Activated naive CD8-positive, alpha-beta T cell (primary cell): ENCODE results near the gene CCL1.

Experiments
- H3K27ac Mint-ChIP-seq: one replicate; pipeline ENCODE4 v1.8.0; 2021; ENCODE audit warnings: mixed read lengths
- H3K27me3 Mint-ChIP-seq: one replicate; pipeline ENCODE4 v1.8.0; 2021; ENCODE audit warnings: mixed read lengths
- H3K36me3 Mint-ChIP-seq: one replicate; pipeline ENCODE4 v1.8.0; 2021; ENCODE audit warnings: mixed read lengths
- H3K4me1 Mint-ChIP-seq: one replicate; pipeline ENCODE4 v1.8.0; 2021; ENCODE audit warnings: low read depth, mixed read lengths
- H3K4me3 Mint-ChIP-seq: one replicate; pipeline ENCODE4 v1.8.0; 2021; ENCODE audit warnings: mild to moderate bottlenecking, mixed read lengths
- H3K9me3 Mint-ChIP-seq: one replicate; pipeline ENCODE4 v1.8.0; 2021; ENCODE audit warnings: low read depth, mixed read lengths

CCL1 gene, protein sequence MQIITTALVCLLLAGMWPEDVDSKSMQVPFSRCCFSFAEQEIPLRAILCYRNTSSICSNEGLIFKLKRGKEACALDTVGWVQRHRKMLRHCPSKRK

DNA sequence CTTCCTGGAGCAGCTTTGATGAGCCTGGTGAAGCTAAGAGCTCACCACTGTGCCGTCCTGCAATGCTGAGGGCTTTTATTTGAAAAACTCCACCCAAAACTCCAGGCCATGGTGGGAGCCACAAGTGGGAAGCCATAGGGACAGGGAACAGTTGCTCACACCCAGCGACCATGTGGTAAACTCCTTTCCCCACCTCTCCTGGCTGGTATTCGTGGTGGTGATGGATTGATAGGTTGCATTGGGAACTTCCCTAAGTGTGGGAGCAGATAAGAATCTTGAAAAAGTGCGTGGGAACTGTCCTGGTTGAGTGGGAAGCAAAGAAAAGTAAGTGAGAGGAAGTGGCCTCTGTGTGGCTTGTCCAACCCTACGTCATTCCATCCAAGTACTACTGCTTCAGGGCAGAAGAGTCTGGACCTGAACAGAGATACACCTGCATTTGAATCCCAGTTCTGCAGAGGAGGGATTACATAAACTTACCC lies at the start of gene CCL1:
Gene CCL1, minus strand, starts transcription at position 51 of the 479 bp plus-strand sequence. CDS start 72 bp downstream, outside the sequence.
- Mint-ChIP-seq H3K9me3 (no peaks in the 10 kb centered on the region), H3K27ac (no peak within 1 kb of the TSS), H3K4me3 (no peak within 1 kb of the TSS)

DNA sequence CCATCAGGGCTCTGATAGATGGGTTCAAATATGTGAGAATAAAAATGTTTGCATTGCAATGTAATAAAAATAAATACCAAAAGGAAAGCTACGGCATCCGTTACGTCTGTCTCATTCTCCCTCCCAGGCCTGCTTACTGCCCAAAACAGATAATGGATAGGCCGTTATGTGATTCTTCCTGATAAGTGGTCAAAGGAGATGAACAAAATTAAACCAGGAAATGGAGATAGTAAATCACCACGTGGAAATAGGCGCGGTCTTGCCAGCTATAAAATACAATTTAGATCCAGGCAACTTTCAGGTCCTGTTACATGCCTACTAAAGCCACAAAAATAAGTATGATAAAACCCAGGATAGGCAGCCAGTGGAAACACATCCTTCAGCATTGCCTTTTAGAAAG lies 49.5 kb upstream of the CCL1 start:
- Mint-ChIP-seq H3K27ac (no peak overlapping the region), H3K4me1 (peaks cover 3% of the 10 kb centered on the region), H3K27me3 (peaks cover 17% of the 10 kb centered on the region), H3K4me3 (no peak overlapping the region), H3K36me3 (no peaks in the 10 kb centered on the region), H3K9me3 (no peaks in the 10 kb centered on the region)

More for the DNA sequence above, at the start of gene CCL1:
- Mint-ChIP-seq H3K27me3 (no peaks in the 10 kb centered on the region), H3K4me1 (peaks cover 17% of the 10 kb centered on the region), H3K36me3 (no peaks in the 10 kb centered on the region)

DNA sequence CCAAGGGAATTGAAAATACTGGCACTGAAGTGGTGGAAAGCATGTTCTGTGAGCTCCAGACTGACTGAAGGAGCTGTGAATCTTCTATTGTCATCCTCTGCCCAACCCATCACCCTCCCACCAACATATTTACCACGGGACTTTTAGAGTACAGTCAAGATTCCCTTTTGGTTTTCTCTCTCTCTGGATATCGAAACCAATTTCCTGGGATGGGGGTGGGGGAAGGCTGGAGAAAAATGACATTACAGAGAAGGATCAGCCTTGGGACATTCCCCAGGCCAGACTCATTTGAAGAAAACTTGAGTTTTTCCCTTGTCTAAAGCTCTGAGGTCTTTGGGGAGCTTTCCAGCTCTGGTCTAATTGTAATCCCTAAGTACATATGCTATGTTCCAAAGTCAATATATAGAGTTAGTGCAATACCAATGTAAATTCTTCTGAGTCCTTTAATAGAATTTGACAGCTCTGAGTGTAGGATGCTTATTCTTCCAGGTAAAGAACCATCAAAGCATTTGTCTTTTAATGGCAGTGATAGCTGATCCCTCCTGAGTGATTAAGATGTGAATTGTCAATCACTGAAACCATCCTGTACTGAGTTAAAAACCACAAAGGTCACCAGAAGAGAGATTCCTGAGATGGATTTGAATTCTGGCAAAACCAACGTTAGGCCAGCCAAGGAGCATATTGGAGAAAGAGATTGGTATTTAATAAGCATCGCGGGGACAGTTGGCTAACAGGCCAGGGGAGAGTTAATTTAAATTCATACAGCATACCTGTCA lies 48.8 kb upstream of the CCL1 start:
- Mint-ChIP-seq H3K27me3 (peaks cover 19% of the 10 kb centered on the region), H3K9me3 (no peaks in the 10 kb centered on the region)

DNA sequence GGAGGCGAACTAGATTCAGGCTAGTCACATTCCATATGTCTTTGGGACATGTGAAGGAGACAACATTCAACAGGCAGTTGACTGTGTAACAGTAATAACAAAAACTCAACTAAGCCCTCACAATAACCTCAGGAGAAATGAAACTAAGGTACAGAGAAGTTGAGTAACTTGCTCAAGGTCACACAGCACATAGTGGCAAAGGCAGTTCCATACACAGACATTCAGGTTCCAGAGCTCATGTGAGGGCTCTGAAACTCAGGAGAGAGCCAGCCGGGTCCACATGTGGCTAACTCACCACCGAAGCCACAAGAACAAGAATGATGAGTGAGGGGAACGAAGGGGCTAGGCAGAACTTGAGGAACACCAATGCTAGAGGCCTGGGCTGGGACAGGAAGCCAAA lies 46.3 kb upstream of the CCL1 start:
- Mint-ChIP-seq H3K36me3 (no peaks in the 10 kb centered on the region), H3K27ac (no peak overlapping the region), H3K4me3 (no peak overlapping the region), H3K27me3 (peaks cover 19% of the 10 kb centered on the region), H3K9me3 (no peaks in the 10 kb centered on the region), H3K4me1 (peaks cover 3% of the 10 kb centered on the region)

More for the DNA sequence above, 48.8 kb upstream of the CCL1 start:
- Mint-ChIP-seq H3K27ac (no peak overlapping the region), H3K4me1 (peaks cover 3% of the 10 kb centered on the region), H3K36me3 (no peaks in the 10 kb centered on the region), H3K4me3 (no peak overlapping the region)

DNA sequence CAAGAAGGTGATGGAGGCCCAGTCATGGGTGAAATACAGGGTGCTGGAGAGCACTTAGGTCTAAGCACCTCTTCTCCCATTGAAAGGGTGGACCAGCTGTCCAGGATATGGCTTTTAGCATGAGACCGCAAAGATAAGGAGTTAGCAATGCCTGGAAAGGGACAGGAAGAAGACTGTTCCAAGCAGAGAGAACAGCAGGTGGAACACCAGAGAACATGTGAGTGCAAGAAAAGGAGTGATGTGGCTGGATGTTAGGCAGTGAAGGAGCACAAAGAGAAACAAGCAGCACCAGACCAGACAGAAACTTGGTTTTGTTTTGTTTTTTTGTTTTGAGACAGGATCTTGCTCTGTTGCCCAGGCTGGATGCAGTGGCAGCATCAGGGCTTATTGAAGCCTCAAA lies 45.4 kb upstream of the CCL1 start:
- peaks cover 2% of the 10 kb centered on the region for H3K4me1 Mint-ChIP-seq
- no peak overlapping the region for H3K27ac Mint-ChIP-seq
- no peaks in the 10 kb centered on the region for H3K9me3 Mint-ChIP-seq

DNA sequence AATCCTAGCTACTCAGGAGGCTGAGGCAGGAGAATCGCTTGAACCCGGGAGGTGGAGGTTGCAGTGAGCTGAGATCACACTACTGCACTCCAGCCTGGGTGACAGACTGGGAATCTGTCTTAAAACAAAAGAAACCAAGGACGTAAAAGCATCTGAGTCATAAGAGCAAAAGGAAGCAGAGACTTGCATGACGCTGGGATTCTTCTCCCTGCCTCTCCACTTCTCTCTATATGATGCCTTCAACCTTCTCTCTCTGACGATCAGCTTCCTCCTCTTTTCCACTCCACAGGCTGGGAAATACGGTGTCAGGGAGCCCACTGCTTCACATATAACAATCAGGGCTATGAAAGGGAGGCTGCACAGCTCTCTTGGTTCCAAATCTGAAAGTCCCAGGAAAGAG lies 43.2 kb upstream of the CCL1 start:
- peaks cover 16% of the 10 kb centered on the region for H3K27me3 Mint-ChIP-seq
- no peaks in the 10 kb centered on the region for H3K9me3 Mint-ChIP-seq
- no peak overlapping the region for H3K4me3 Mint-ChIP-seq
- H3K27ac Mint-ChIP-seq, result no peak overlapping the region
- H3K36me3 Mint-ChIP-seq, result no peaks in the 10 kb centered on the region
- no peaks in the 10 kb centered on the region for H3K4me1 Mint-ChIP-seq

More for the DNA sequence above, 45.4 kb upstream of the CCL1 start:
- H3K4me3 Mint-ChIP-seq, result no peak overlapping the region
- peaks cover 18% of the 10 kb centered on the region for H3K27me3 Mint-ChIP-seq
- no peaks in the 10 kb centered on the region for H3K36me3 Mint-ChIP-seq

DNA sequence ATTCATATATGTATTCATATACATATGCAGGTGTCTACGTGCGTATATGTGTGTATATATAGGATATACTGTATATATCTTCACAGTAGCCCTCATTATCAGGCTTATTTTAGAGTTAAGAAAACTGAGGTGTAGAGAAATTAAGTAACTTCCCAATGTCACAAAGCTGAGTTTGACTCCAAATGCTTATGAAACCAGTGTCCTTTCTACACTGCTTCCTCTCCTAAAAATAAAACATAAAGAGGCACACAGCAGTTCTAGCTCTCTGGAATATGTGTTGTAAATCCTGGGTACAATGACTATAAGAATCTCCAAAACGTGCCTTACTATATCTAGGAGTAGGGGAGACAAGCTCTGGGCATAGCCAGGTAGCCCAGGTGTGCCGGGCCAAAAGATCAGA lies 40.0 kb upstream of the CCL1 start:
- no peaks in the 10 kb centered on the region for H3K9me3 Mint-ChIP-seq
- peaks cover 9% of the 10 kb centered on the region for H3K27me3 Mint-ChIP-seq
- H3K36me3 Mint-ChIP-seq, result no peaks in the 10 kb centered on the region
- H3K27ac Mint-ChIP-seq, result no peak overlapping the region
- H3K4me1 Mint-ChIP-seq, result no peaks in the 10 kb centered on the region
- H3K4me3 Mint-ChIP-seq, result no peak overlapping the region

DNA sequence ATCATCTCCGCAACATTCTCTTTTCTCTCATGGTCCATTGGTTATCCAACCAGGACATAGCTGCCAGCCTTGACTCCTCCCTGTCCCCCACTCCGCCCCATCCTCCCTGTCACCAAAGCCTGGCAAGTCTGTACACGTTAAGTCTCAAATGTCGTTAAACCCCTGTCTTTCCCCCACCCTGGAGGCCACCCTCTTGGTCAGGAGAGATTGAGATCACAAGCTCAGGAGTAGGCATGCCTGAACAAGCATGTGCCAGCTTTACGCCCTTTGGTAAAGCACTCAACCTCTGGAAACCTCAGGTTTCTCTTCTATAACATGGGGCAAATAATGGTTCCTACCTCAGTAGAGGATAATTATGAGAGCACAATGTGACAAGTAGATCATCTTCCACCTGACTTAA lies 38.1 kb upstream of the CCL1 start:
- no peak overlapping the region for H3K4me3 Mint-ChIP-seq
- no peaks in the 10 kb centered on the region for H3K36me3 Mint-ChIP-seq
- H3K9me3 Mint-ChIP-seq, result no peaks in the 10 kb centered on the region
- peaks cover 5% of the 10 kb centered on the region for H3K27me3 Mint-ChIP-seq
- no peaks in the 10 kb centered on the region for H3K4me1 Mint-ChIP-seq
- no peak overlapping the region for H3K27ac Mint-ChIP-seq

DNA sequence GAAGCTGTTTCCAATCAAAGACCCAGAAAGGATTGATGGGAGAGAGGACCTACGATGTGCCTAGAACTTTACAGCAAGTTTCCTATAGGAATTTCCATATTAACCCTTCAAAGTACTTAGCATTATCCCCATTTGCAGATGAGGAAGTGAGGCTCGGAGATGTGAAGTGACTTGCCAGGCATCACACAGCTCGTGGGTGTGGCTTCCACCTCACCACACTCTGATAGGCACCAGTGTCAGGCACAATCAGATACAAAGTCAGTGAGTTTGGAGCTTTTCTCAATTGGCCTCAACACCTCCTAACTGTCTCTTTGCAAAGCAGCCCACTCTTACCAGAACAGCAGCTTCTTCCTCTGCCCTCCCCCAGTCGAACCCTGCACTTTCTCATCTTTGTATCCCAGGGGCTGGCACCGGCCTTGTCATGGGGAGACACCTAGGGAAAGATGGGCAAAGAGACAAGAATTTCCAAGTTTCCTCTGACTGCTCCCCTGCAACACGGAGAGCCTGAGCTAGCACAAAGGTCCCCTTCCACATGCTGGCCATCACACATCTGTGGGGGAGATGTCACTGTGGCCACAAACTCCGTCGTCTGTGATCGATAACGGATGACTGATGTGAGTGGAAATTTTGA lies 37.4 kb upstream of the CCL1 start:
- Mint-ChIP-seq H3K27ac (no peak overlapping the region), H3K36me3 (no peaks in the 10 kb centered on the region), H3K9me3 (no peaks in the 10 kb centered on the region), H3K4me3 (no peak overlapping the region), H3K4me1 (no peaks in the 10 kb centered on the region), H3K27me3 (peaks cover 5% of the 10 kb centered on the region)

DNA sequence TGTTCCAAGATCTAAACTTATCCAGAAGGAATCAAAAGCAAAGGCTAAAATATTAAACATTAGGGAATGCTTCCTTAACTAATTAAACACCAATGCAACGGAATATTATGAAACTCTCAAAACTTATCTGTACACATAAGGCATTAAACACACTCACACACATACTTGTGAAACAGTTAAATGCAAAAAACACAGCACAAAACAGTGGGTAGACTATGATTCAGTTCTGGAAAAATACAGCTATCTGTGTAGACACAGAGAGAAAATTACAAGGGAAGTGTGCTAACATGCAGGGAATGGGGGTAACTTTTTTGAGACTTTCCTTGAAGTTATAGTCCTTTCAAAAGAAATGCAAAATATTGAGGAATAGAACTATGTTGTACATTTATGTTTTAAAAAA lies 36.7 kb upstream of the CCL1 start:
- Mint-ChIP-seq H3K9me3 (no peaks in the 10 kb centered on the region), H3K4me1 (no peaks in the 10 kb centered on the region), H3K4me3 (no peak overlapping the region), H3K36me3 (no peaks in the 10 kb centered on the region), H3K27ac (no peak overlapping the region), H3K27me3 (peaks cover 5% of the 10 kb centered on the region)

DNA sequence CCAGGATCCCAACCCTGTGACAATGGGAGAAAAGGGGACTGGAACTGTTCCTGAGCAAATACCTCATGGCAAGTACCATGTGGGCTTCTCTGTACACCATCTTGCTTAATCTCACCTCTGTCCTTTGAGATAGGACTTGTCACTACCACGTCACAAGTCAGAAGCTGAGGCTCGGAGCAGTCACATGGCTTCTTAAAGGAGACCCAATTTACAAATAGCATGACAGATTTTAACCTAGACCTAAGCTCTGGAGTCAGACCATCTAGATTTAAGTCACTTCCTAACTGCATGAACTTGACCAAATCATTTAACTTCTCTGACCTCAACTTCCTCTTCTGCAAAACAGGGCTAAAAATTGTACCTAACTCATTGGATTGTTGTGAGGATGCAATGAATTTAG lies 36.0 kb upstream of the CCL1 start:
- H3K36me3 Mint-ChIP-seq, result no peaks in the 10 kb centered on the region
- no peaks in the 10 kb centered on the region for H3K4me1 Mint-ChIP-seq
- H3K9me3 Mint-ChIP-seq, result no peaks in the 10 kb centered on the region
- H3K27me3 Mint-ChIP-seq, result peaks cover 5% of the 10 kb centered on the region
- no peak overlapping the region for H3K27ac Mint-ChIP-seq
- no peak overlapping the region for H3K4me3 Mint-ChIP-seq

DNA sequence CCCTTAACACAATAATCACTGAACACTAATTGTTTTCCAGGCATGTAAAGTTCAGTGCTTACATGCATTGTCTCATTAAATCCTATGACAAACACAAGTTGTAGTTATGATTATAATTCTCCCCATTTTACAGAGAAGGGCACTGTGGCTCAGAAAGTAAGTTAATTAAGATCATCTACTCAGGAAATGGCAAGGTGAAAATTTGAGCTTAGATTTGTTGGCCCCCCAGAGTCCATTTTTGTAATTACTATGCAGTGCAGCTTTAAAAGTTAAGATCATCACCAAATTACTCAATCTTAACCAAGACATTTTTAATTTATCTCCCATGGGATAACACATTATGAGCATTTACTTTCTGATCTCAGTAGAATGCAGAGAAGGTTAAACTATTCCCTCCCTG lies 34.2 kb upstream of the CCL1 start:
- H3K9me3 Mint-ChIP-seq, result no peaks in the 10 kb centered on the region
- no peak overlapping the region for H3K4me3 Mint-ChIP-seq
- no peak overlapping the region for H3K27ac Mint-ChIP-seq
- H3K27me3 Mint-ChIP-seq, result peaks cover 5% of the 10 kb centered on the region
- H3K36me3 Mint-ChIP-seq, result no peaks in the 10 kb centered on the region
- no peaks in the 10 kb centered on the region for H3K4me1 Mint-ChIP-seq

DNA sequence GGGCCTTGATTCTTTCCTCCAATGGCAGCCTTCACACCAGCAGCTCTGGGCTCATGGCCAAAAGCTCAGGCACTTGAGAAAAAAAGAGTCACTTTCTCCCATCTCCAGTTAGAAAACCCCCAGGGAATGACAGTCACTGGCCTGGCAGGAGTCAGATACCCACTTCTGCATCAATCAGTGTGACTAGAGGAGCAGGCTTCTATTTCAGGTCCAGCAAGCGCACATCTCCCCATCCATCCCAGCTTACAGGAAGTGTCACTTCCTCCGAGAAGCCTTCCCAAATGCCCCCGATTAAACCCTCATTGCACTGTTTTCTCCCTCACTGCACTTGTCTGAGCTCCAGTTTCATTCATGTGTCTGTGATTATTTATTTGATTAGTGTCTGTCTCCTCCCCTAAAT lies 30.4 kb upstream of the CCL1 start:
- Mint-ChIP-seq H3K4me1 (peaks cover 3% of the 10 kb centered on the region), H3K27me3 (peaks cover 5% of the 10 kb centered on the region), H3K9me3 (no peaks in the 10 kb centered on the region), H3K4me3 (no peak overlapping the region), H3K36me3 (no peaks in the 10 kb centered on the region), H3K27ac (no peak overlapping the region)

DNA sequence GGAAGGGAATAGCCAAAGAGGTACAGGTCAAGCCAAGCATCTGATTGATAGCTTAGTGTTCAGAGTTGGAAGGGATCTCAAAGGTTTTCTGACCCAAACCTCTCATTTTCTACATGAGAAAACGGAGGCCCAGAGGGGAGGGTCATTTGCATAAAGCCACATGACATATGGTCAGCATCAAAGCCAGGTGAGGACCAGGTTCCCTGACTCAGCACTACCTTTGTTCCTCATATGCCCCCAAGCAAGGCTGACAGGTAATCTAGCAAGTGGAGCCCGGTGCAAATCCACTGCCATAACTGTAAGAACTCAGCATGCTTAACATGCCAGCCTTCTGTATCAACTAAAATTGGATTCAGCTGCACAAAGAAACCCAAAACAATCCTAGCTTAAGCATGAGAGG lies 28.2 kb upstream of the CCL1 start:
- Mint-ChIP-seq H3K27ac (no peak overlapping the region), H3K36me3 (no peaks in the 10 kb centered on the region), H3K4me3 (no peak overlapping the region), H3K9me3 (no peaks in the 10 kb centered on the region), H3K27me3 (peaks cover 3% of the 10 kb centered on the region), H3K4me1 (peaks cover 3% of the 10 kb centered on the region)

DNA sequence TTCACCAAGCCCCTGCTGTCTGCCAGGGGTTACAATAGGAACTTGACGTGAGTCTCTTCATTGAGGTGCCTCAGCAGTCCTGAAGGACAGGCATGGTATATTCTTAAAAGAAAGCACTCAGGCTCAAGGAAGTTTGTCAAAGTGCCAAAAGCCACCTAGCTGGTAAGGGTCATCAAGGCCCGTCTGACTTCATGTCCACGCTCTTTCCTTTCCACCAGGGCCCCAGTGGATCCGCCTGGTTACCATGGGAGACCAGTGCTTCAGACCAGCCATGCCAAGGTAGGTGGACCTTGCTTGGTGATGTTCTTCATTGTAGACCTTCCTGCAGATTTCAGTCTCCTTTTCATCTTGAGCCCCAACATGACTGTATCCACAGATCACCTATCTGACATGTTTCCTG lies 27.6 kb upstream of the CCL1 start:
- Mint-ChIP-seq H3K4me3 (no peak overlapping the region), H3K36me3 (no peaks in the 10 kb centered on the region), H3K27ac (no peak overlapping the region), H3K9me3 (no peaks in the 10 kb centered on the region), H3K27me3 (peaks cover 3% of the 10 kb centered on the region), H3K4me1 (peaks cover 3% of the 10 kb centered on the region)
